HG03457 (cell line): ENCODE results near the gene NEU2.

ENCODE experiments used
- ATAC-seq: cut with Tn5 transposase; IDR thresholded peaks from one replicate; pipeline ENCODE4 v1.9.1; 2021; ENCODE audit warnings: moderate number of reproducible peaks; ENCODE audit not compliant: unreplicated experiment

Gene NEU2

GRCh38 chr2:233032551-233033320 lies at the start of gene NEU2:
Gene NEU2, plus strand, starts transcription at chr2:233032672. Its CDS starts 0 bp downstream, at chr2:233032672.
- ATAC-seq, result no peak

GRCh38 chr2:232982926-232983668 lies 49.4 kb upstream of the NEU2 start:
- no peak for ATAC-seq

- no peak for ATAC-seq
These were observed 48.8 kb upstream of the NEU2 start for GRCh38 chr2:232983669-232984140.

GRCh38 chr2:232984451-232985207 lies 47.8 kb upstream of the NEU2 start:
- ATAC-seq, result no peak

- no peak for ATAC-seq
These were observed 46.3 kb upstream of the NEU2 start for GRCh38 chr2:232986155-232986554.

GRCh38 chr2:232993231-232993821 lies 39.1 kb upstream of the NEU2 start:
- ATAC-seq, result no peak

- no peak for ATAC-seq
These were observed 38.0 kb upstream of the NEU2 start for GRCh38 chr2:232994446-232994845.

- ATAC-seq, result no peak
These were observed 34.5 kb upstream of the NEU2 start for GRCh38 chr2:232997749-232998665.

- ATAC-seq, result no peak
These were observed 33.8 kb upstream of the NEU2 start for GRCh38 chr2:232998666-232998985.

GRCh38 chr2:232999354-232999753 lies 33.1 kb upstream of the NEU2 start:
- no peak for ATAC-seq

GRCh38 chr2:233000886-233001750 lies 31.4 kb upstream of the NEU2 start:
- ATAC-seq, result no peak

- no peak for ATAC-seq
These were observed 29.4 kb upstream of the NEU2 start for GRCh38 chr2:233002829-233003657.

- no peak for ATAC-seq
These were observed 28.6 kb upstream of the NEU2 start for GRCh38 chr2:233003658-233004555.

GRCh38 chr2:233005096-233005495 lies 27.4 kb upstream of the NEU2 start:
- no peak for ATAC-seq

GRCh38 chr2:233006648-233007047 lies 25.8 kb upstream of the NEU2 start:
- ATAC-seq, result no peak

GRCh38 chr2:233007270-233007669 lies 25.2 kb upstream of the NEU2 start:
- ATAC-seq, result no peak

GRCh38 chr2:233007739-233008138 lies 24.7 kb upstream of the NEU2 start:
- no peak for ATAC-seq
